GM18502 (cell line): ENCODE measurements around the gene FOXG1.

Experiments used
- ATAC-seq: cut with Tn5 transposase; IDR thresholded peaks from one replicate; pipeline ENCODE4 v1.9.1; 2021; ENCODE audit warnings: mild to moderate bottlenecking; ENCODE audit not compliant: unreplicated experiment, poor library complexity

Gene FOXG1

GRCh38 chr14:28761438-28762291 is 4.9 kb upstream of the FOXG1 start:
- no peak for ATAC-seq

- no peak for ATAC-seq
Measured at GRCh38 chr14:28762303-28762954, 4.2 kb upstream of the FOXG1 start.

GRCh38 chr14:28762955-28763326 is 3.6 kb upstream of the FOXG1 start:
- no peak for ATAC-seq

GRCh38 chr14:28763751-28764256 is 2.8 kb upstream of the FOXG1 start:
- ATAC-seq, result no peak

GRCh38 chr14:28764257-28765160 is 2.1 kb upstream of the FOXG1 start:
- no peak for ATAC-seq

- no peak for ATAC-seq
Measured at GRCh38 chr14:28765169-28765830, 1.3 kb upstream of the FOXG1 start.

- ATAC-seq, result no peak
Measured at GRCh38 chr14:28765831-28766468, 637 bp upstream of the FOXG1 start.

GRCh38 chr14:28767030-28767852 is 654 bp downstream of the FOXG1 start:
- ATAC-seq, result no peak

- ATAC-seq, result no peak
Measured at GRCh38 chr14:28767853-28768741, 1.5 kb downstream of the FOXG1 start.

GRCh38 chr14:28769276-28769880 is 2.8 kb downstream of the FOXG1 start:
- no peak for ATAC-seq

- no peak for ATAC-seq
Measured at GRCh38 chr14:28770061-28770460, 3.5 kb downstream of the FOXG1 start.

- ATAC-seq, result no peak
Measured at GRCh38 chr14:28770630-28771029, 4.0 kb downstream of the FOXG1 start.

- ATAC-seq, result no peak
Measured at GRCh38 chr14:28771168-28771567, 4.6 kb downstream of the FOXG1 start.

GRCh38 chr14:28772613-28773012 is 6.0 kb downstream of the FOXG1 start:
- no peak for ATAC-seq

- ATAC-seq, result no peak
Measured at GRCh38 chr14:28773176-28773575, 6.6 kb downstream of the FOXG1 start.

GRCh38 chr14:28773861-28774691 is 7.5 kb downstream of the FOXG1 start:
- no peak for ATAC-seq
